ENCODE data around the gene WDR44.

- TF ChIP-seq EZH2phosphoT487 (IDR thresholded peaks at IDR 0.05; ENCODE audit: low read depth) = no peak
- TF ChIP-seq, protein P1, sequence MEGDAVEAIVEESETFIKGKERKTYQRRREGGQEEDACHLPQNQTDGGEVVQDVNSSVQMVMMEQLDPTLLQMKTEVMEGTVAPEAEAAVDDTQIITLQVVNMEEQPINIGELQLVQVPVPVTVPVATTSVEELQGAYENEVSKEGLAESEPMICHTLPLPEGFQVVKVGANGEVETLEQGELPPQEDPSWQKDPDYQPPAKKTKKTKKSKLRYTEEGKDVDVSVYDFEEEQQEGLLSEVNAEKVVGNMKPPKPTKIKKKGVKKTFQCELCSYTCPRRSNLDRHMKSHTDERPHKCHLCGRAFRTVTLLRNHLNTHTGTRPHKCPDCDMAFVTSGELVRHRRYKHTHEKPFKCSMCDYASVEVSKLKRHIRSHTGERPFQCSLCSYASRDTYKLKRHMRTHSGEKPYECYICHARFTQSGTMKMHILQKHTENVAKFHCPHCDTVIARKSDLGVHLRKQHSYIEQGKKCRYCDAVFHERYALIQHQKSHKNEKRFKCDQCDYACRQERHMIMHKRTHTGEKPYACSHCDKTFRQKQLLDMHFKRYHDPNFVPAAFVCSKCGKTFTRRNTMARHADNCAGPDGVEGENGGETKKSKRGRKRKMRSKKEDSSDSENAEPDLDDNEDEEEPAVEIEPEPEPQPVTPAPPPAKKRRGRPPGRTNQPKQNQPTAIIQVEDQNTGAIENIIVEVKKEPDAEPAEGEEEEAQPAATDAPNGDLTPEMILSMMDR (IDR thresholded peaks at IDR 0.05; ENCODE audit: low read depth, low read length) = no peak
Observed at GRCh38 chrX:118496763-118497079, 150.8 kb downstream of the WDR44 start.
